Measurements from ENCODE around the gene ZCCHC7. TPM values are rescaled to one million over a fixed set of nuclear protein-coding genes. Genes with fewer than 3 reads are reported as not detected.

Gene ZCCHC7
- total and polyA plus RNA-seq, 4 donors, result 3.3 to 9.7 (median 7.6) TPM

DNA sequence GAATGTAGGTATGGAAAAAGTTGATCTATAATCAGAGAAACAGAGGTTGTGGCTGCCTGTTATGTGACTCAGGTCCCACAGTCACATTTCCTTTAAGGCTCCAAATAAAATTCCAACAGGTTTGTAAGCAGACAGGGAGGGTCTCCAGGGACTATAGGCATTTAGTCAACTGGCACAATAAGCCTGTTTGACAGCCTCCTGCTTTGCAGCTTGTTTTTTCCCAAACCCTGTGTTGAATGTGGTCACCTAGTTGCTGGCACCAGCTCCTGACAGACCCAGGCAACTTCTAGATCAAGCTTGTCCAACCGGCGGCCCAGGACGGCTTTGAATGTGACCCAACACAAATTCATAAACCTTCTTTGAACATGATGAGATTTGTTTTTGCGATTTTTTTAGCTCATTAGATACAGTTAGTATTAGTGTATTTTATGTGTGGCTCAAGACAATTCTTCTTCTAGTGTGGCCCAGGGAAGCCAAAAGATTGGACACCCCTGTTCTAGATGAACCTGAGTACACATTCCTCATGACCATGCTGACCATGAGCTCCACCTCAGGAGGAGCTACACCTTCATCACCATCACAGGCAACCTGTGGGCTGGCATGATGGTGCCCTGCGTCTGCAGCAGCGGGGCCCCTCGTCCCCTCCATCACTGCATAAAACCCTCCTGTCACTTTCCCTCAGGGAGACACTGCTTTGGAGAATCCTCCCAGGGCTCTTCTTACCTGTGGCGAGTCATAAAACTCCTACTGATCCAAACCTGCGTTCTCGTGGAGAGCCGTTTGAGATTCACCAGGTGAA is 286.4 kb downstream of the ZCCHC7 start:
- Histone ChIP-seq H3K27me3 (ENCODE audit: control insufficient read depth in 4 of 4, insufficient read depth in 4 of 4, low read length in 3 of 4) (no peaks in the 10 kb centered on the region), H3K9ac (ENCODE audit: low read depth in 1 of 2, low read length in 2 of 2) (no peak overlapping the region), H3K9me3 (ENCODE audit: control insufficient read depth in 4 of 4, low read length in 3 of 4) (no peaks in the 10 kb centered on the region), H3K36me3 (ENCODE audit: control insufficient read depth in 4 of 4, insufficient read depth in 3 of 4, low read depth in 1 of 4, low read length in 3 of 4) (no peaks in the 10 kb centered on the region), H3K4me3 (ENCODE audit: low read depth in 1 of 3, low read length in 3 of 3) (no peak overlapping the region), H3K27ac (ENCODE audit: low read depth in 1 of 2, low read length in 2 of 2) (no peak overlapping the region), H3K4me1 (ENCODE audit: control insufficient read depth in 4 of 4, insufficient read depth in 4 of 4, low read length in 3 of 4) (no peaks in the 10 kb centered on the region)
- WGBS, result 95% methylated on average over 11 of the region's 11 CpGs
- TF ChIP-seq GABPA (IDR thresholded peaks at IDR 0.05 in 1 of 2, conservative IDR thresholded peaks at IDR 0.05 in 1 of 2) (no peak), HNF4G (IDR thresholded peaks at IDR 0.05) (no peak), JUND (IDR thresholded peaks at IDR 0.05) (no peak), FOXA1 (IDR thresholded peaks at IDR 0.05) (no peak), EGR1 (IDR thresholded peaks at IDR 0.05; ENCODE audit: low read depth in 2 of 2) (no peak), TAF1 (conservative IDR thresholded peaks at IDR 0.05) (no peak)
- TF ChIP-seq, protein P1, sequence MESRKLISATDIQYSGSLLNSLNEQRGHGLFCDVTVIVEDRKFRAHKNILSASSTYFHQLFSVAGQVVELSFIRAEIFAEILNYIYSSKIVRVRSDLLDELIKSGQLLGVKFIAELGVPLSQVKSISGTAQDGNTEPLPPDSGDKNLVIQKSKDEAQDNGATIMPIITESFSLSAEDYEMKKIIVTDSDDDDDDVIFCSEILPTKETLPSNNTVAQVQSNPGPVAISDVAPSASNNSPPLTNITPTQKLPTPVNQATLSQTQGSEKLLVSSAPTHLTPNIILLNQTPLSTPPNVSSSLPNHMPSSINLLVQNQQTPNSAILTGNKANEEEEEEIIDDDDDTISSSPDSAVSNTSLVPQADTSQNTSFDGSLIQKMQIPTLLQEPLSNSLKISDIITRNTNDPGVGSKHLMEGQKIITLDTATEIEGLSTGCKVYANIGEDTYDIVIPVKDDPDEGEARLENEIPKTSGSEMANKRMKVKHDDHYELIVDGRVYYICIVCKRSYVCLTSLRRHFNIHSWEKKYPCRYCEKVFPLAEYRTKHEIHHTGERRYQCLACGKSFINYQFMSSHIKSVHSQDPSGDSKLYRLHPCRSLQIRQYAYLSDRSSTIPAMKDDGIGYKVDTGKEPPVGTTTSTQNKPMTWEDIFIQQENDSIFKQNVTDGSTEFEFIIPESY (IDR thresholded peaks at IDR 0.05), result no peak
- TF ChIP-seq, protein P2, sequence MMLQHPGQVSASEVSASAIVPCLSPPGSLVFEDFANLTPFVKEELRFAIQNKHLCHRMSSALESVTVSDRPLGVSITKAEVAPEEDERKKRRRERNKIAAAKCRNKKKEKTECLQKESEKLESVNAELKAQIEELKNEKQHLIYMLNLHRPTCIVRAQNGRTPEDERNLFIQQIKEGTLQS (IDR thresholded peaks at IDR 0.05), result no peak
- DNase-seq (ENCODE audit: low spot score), result no peak

DNA sequence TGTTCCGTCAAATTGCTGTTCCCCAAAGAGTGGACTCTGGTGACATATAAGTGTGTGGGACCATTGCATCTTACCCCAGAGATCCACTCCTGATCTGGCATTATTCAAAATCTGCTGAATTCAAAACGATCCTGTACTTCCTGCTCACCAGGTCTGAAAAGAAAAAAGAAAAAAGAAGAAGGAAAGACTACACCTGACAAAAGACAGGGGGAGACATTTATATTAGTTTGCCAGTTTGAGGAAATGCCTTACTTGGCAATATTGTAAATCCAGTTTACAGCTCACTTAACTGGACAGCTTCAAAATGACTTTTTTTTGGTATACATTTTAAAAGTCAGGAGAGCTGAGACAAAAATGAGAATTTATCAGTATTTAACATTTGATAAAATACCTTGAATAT is 287.1 kb downstream of the ZCCHC7 start:
- DNase-seq (ENCODE audit: low spot score), result no peak
- no peaks in the 10 kb centered on the region for H3K4me1 ChIP-seq (ENCODE audit: control insufficient read depth in 4 of 4, insufficient read depth in 4 of 4, low read length in 3 of 4)
- no peaks in the 10 kb centered on the region for H3K36me3 ChIP-seq (ENCODE audit: control insufficient read depth in 4 of 4, insufficient read depth in 3 of 4, low read depth in 1 of 4, low read length in 3 of 4)
- no peak overlapping the region for H3K4me3 ChIP-seq (ENCODE audit: low read depth in 1 of 3, low read length in 3 of 3)
- H3K27me3 ChIP-seq (ENCODE audit: control insufficient read depth in 4 of 4, insufficient read depth in 4 of 4, low read length in 3 of 4), result no peaks in the 10 kb centered on the region
- 62% methylated on average over 2 of the region's 2 CpGs for WGBS
- TF ChIP-seq, protein P3, sequence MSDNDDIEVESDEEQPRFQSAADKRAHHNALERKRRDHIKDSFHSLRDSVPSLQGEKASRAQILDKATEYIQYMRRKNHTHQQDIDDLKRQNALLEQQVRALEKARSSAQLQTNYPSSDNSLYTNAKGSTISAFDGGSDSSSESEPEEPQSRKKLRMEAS (IDR thresholded peaks at IDR 0.05), result no peak
- TF ChIP-seq FOXA2 (IDR thresholded peaks at IDR 0.05), result no peak
- TF ChIP-seq, protein P4, sequence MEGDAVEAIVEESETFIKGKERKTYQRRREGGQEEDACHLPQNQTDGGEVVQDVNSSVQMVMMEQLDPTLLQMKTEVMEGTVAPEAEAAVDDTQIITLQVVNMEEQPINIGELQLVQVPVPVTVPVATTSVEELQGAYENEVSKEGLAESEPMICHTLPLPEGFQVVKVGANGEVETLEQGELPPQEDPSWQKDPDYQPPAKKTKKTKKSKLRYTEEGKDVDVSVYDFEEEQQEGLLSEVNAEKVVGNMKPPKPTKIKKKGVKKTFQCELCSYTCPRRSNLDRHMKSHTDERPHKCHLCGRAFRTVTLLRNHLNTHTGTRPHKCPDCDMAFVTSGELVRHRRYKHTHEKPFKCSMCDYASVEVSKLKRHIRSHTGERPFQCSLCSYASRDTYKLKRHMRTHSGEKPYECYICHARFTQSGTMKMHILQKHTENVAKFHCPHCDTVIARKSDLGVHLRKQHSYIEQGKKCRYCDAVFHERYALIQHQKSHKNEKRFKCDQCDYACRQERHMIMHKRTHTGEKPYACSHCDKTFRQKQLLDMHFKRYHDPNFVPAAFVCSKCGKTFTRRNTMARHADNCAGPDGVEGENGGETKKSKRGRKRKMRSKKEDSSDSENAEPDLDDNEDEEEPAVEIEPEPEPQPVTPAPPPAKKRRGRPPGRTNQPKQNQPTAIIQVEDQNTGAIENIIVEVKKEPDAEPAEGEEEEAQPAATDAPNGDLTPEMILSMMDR (IDR thresholded peaks at IDR 0.05; ENCODE audit: low read depth, low read length, missing input control), result peak; percentile 12
- TF ChIP-seq TAF1 (conservative IDR thresholded peaks at IDR 0.05), result no peak
- peak in 1 of 2 donors; percentile 24 for TF ChIP-seq RAD21 (IDR thresholded peaks at IDR 0.05)
- TF ChIP-seq RXRA (IDR thresholded peaks at IDR 0.05), result no peak
- TF ChIP-seq JUND (IDR thresholded peaks at IDR 0.05), result no peak
- H3K27ac ChIP-seq (ENCODE audit: low read depth in 1 of 2, low read length in 2 of 2), result no peak overlapping the region
- no peaks in the 10 kb centered on the region for H3K9me3 ChIP-seq (ENCODE audit: control insufficient read depth in 4 of 4, low read length in 3 of 4)
- no peak overlapping the region for H3K9ac ChIP-seq (ENCODE audit: low read depth in 1 of 2, low read length in 2 of 2)

Small RNA genes within 50 kb of the gene (small RNA-seq; reads per million reads assigned to genes)
- gene AL512604.1 (not detected), gene RF00019 (not detected), gene RNU6-677P (not detected)

Other genes starting within 250 kb of the ZCCHC7 start
- gene PAX5, start 86.3 kb upstream of the ZCCHC7 start, total RNA-seq, result 1 to 10 TPM in 1 of 2 donors, under 1 TPM in 1; 0.08 to 2.7 TPM
- under 1 TPM; 0.05 to 0.14 TPM for gene PAX5, start 86.3 kb upstream of the ZCCHC7 start, polyA plus RNA-seq